T-cell (primary cell): ENCODE data around the gene IL7R. TPM values are rescaled to one million over a fixed set of nuclear protein-coding genes. Genes with fewer than 3 reads are reported as not detected.

Experiments used
- ATAC-seq, 4 experiments: fragments of 200-7000 bp in 3 of 4; fragments of 150-1000 bp in 1 of 4; cut with Tn5 transposase; replicated peaks in 1 of 4; 1 replicate in 3 of 4; 2 replicates in 1 of 4; pipeline ENCODE4 v1.10.0; 2021; ENCODE audit warnings: moderate library complexity in 3 of 4, mild to moderate bottlenecking in 2 of 4, moderate number of reproducible peaks in 1 of 4
- CTCF ChIA-PET, 2 donors: fragments of 300-600 bp; sonication (Branson Sonifier 250); formaldehyde crosslinking; loops; one replicate each; lab custom pipeline; 2022; ENCODE audit warnings: antibody characterized with exemption in 2 of 2; lab: Charles Lee
- POLR2A ChIA-PET, 2 donors: fragments of 300-600 bp; sonication (Branson Sonifier 250); formaldehyde crosslinking; loops; one replicate each; lab custom pipeline; 2022; ENCODE audit warnings: antibody characterized with exemption in 2 of 2; lab: Charles Lee
- DNase-seq, 35 experiments: peaks; one replicate each; pipeline versions ENCODE4 v3.0.0 to v3.0.0-alpha.2; 2013 to 2023
- H3K27ac ChIP-seq: one replicate; pipeline ENCODE4 v1.5.1; 2013; ENCODE audit warnings: low read length
- H3K27me3 ChIP-seq, 2 experiments: replicated peaks in 1 of 2; 1 replicate in 1 of 2; 2 replicates in 1 of 2; pipeline versions ENCODE4 v1.6.1 to v1.7.0; 2013; ENCODE audit warnings: low read length in 1 of 2, mixed read lengths in 1 of 2; ENCODE audit not compliant: control insufficient read depth in 2 of 2, insufficient read depth in 2 of 2; ENCODE audit errors: extremely low read depth in 1 of 2
- H3K36me3 ChIP-seq, 2 donors: 1 replicate in 1 of 2; 2 replicates in 1 of 2; pipeline versions ENCODE4 v1.6.1 to v1.7.0; 2013; ENCODE audit warnings: low read length in 1 of 2; ENCODE audit not compliant: control insufficient read depth in 2 of 2, insufficient read depth in 1 of 2; ENCODE audit errors: extremely low read depth in 1 of 2
- H3K4me1 ChIP-seq, 2 experiments: 1 replicate in 1 of 2; 2 replicates in 1 of 2; pipeline versions ENCODE4 v1.6.1 to v1.7.0; 2013; ENCODE audit warnings: low read length in 2 of 2, mixed read lengths in 1 of 2; ENCODE audit not compliant: insufficient read depth in 2 of 2, control insufficient read depth in 1 of 2; ENCODE audit errors: extremely low read depth in 1 of 2
- H3K4me3 ChIP-seq, 2 donors: 1 replicate in 1 of 2; 2 replicates in 1 of 2; pipeline versions ENCODE4 v1.5.1 to v1.7.0; 2013; ENCODE audit warnings: mild to moderate bottlenecking in 2 of 2, low read length in 1 of 2, moderate library complexity in 1 of 2; ENCODE audit not compliant: control insufficient read depth in 1 of 2; ENCODE audit errors: extremely low read depth in 1 of 2
- H3K9me3 ChIP-seq: 2 replicates; pipeline ENCODE4 v1.7.0; 2013
- H3K27ac Mint-ChIP-seq, 2 donors: one replicate each; pipeline ENCODE4 v1.8.0; 2020 to 2021; ENCODE audit warnings: mild to moderate bottlenecking in 2 of 2, mixed read lengths in 2 of 2
- H3K27me3 Mint-ChIP-seq, 2 donors: one replicate each; pipeline ENCODE4 v1.8.0; 2021 to 2022; ENCODE audit warnings: mixed read lengths in 2 of 2
- H3K36me3 Mint-ChIP-seq: one replicate; pipeline ENCODE4 v1.8.0; 2021; ENCODE audit warnings: mixed read lengths
- H3K4me1 Mint-ChIP-seq, 3 donors: one replicate each; pipeline ENCODE4 v1.8.0; 2020 to 2022; ENCODE audit warnings: mixed read lengths in 3 of 3, mild to moderate bottlenecking in 1 of 3
- H3K4me3 Mint-ChIP-seq, 3 donors: one replicate each; pipeline ENCODE4 v1.8.0; 2020 to 2022; ENCODE audit warnings: mild to moderate bottlenecking in 3 of 3, mixed read lengths in 3 of 3, moderate library complexity in 3 of 3
- H3K9me3 Mint-ChIP-seq, 3 donors: one replicate each; pipeline ENCODE4 v1.8.0; 2020 to 2022; ENCODE audit warnings: mixed read lengths in 3 of 3
- WGBS: methylation state at CpG from one replicate; pipeline ENCODE4 v1.1.5; 2013; ENCODE audit warnings: missing lambda C conversion rate; ENCODE audit not compliant: insufficient coverage; 5-methylcytosine and 5-hydroxymethylcytosine counted together
- total RNA-seq, 35 experiments: library from RNA in 6 of 35; stranded (reverse) in 6 of 35; fragments of 120-200 nt in 1 of 35; gene quantifications; one replicate each; pipeline versions ENCODE4 v1.2.1 to v1.2.4 and lab custom pipeline; 2013 to 2026

Gene IL7R, protein sequence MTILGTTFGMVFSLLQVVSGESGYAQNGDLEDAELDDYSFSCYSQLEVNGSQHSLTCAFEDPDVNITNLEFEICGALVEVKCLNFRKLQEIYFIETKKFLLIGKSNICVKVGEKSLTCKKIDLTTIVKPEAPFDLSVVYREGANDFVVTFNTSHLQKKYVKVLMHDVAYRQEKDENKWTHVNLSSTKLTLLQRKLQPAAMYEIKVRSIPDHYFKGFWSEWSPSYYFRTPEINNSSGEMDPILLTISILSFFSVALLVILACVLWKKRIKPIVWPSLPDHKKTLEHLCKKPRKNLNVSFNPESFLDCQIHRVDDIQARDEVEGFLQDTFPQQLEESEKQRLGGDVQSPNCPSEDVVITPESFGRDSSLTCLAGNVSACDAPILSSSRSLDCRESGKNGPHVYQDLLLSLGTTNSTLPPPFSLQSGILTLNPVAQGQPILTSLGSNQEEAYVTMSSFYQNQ
- total RNA-seq (1,000 to 10,000 TPM in 1 of 5 donors, 100 to 1,000 TPM in 4; 691 to 1,106 (median 924) TPM), total RNA-seq (lab: John Stamatoyannopoulos, UW) (177 to 3,494 (median 1,473) reads per million in 29 experiments)
- 1,468 TPM for total RNA-seq (2013)

DNA sequence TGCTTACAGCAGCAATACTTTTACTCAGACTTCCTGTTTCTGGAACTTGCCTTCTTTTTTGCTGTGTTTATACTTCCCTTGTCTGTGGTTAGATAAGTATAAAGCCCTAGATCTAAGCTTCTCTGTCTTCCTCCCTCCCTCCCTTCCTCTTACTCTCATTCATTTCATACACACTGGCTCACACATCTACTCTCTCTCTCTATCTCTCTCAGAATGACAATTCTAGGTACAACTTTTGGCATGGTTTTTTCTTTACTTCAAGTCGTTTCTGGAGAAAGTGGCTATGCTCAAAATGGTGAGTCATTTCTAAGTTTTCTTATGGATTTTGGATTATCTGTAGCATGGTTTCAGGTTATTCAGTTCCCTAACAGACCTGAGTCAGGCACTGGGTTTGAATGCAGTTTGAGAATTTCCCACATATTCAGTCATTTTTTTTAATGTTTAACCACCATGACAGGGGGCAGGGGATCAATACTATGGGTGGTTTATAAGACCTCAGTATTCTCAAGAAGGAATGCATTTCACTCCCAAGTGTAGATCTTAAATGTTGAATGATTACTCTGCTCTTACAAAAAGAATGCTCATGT is at the start of gene IL7R:
TSS of gene IL7R (plus strand) at position 127 of the 587 bp plus-strand sequence. CDS start at position 214, 87 bp downstream.
- Mint-ChIP-seq H3K9me3 (no peaks in the 10 kb centered on the region), H3K4me3 (peak within 1 kb of the TSS; percentile 92 to 97 (median 92)), H3K27me3 (no peaks in the 10 kb centered on the region), H3K4me1 (peaks cover 53 to 76% (median 68%) of the 10 kb centered on the region in 3 donors), H3K27ac (peak within 1 kb of the TSS; percentile 99 to 100), H3K36me3 (peaks cover 51% of the 10 kb centered on the region)
- ChIA-PET POLR2A (interaction anchor here (0.6 to 14.5 kb wide), 16 partner anchors 12 to 205 kb away, joined by 3 to 178 read pairs (median 6); no protein-coding TSS in a partner anchor), CTCF (interaction anchor here in 1 of 2 donors (0.9 to 6.9 kb wide), 7 partner anchors 34 to 79 kb away, joined by 3 to 58 read pairs (median 4); no protein-coding TSS in a partner anchor)
- WGBS, result no CpG with 5 or more reads among the region's 1 CpG
- peak in 5 of 35 experiments; percentile 18 to 74 (median 24) for DNase-seq
- H3K9me3 ChIP-seq, result no peaks in the 10 kb centered on the region
- peaks cover 37 to 51% of the 10 kb centered on the region in 2 experiments for H3K4me1 ChIP-seq
- ATAC-seq, result peak; percentile 44 to 55 (median 48)
- H3K27me3 ChIP-seq, result no peaks in the 10 kb centered on the region
- H3K4me3 ChIP-seq, result peak within 1 kb of the TSS; percentile 83 to 94
- peaks cover 4 to 31% of the 10 kb centered on the region in 2 donors for H3K36me3 ChIP-seq
- H3K27ac ChIP-seq, result peak within 1 kb of the TSS; percentile 99

DNA sequence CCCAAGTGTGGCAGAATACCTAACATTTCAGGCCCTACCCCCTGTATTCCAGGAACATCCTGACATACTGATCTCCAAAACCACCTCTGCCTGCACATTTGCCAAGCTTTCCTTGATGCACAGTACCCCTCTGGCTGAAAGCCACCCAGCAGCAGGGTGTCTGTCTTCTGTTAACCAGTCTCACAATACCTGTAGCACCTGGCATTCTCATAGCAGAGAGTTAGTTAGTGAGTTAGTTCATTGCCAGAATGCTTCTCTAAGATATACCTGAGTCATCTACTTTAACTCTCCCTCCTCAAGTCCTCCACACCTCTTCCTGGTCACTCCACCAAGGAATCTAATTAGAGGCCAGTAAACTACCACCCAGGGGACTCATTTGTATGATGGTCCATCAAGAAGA is 46.1 kb upstream of the IL7R start:
- Mint-ChIP-seq H3K36me3 (peaks cover 2% of the 10 kb centered on the region), H3K4me1 (peaks cover 71 to 79% (median 71%) of the 10 kb centered on the region in 3 donors), H3K27ac (peak overlapping the region; percentile 94 to 96), H3K27me3 (no peaks in the 10 kb centered on the region), H3K4me3 (peak overlapping the region; percentile 49 to 67 (median 58)), H3K9me3 (no peaks in the 10 kb centered on the region)
- ATAC-seq (peak; percentile 43 to 60 (median 47)), DNase-seq (peak in 7 of 35 experiments; percentile 16 to 51 (median 41))
- Histone ChIP-seq H3K27me3 (no peaks in the 10 kb centered on the region), H3K4me3 (no peak overlapping the region), H3K27ac (peak overlapping the region; percentile 97), H3K36me3 (no peaks in the 10 kb centered on the region), H3K4me1 (peaks cover 46 to 57% of the 10 kb centered on the region in 2 experiments), H3K9me3 (no peaks in the 10 kb centered on the region)
- ChIA-PET POLR2A (interaction anchor here (0.5 to 5.7 kb wide), 15 partner anchors 8 to 881 kb away, joined by 3 to 178 read pairs (median 4); partner anchors contain the start of gene IL7R (in 1 of the 2)), CTCF (interaction anchor here in 1 of 2 donors (0.7 to 1.5 kb wide), 9 partner anchors 12 to 159 kb away, joined by 3 to 11 read pairs (median 4); partner anchors contain the start of gene IL7R)

- peaks cover 65 to 73% (median 67%) of the 10 kb centered on the region in 3 donors for H3K4me1 Mint-ChIP-seq
- peak in 19 of 35 experiments; percentile 11 to 89 (median 32) for DNase-seq
- peaks cover 49 to 58% of the 10 kb centered on the region in 2 experiments for H3K4me1 ChIP-seq
- ChIA-PET CTCF (interaction anchor here (0.6 to 1.5 kb wide), 14 partner anchors 9 to 1789 kb away, joined by 3 to 11 read pairs (median 4); partner anchors contain the start of gene IL7R (in 1 of the 2)), POLR2A (interaction anchor here (0.6 to 5.7 kb wide), 16 partner anchors 8 to 204 kb away, joined by 3 to 178 read pairs (median 4); partner anchors contain the start of gene IL7R (in 1 of the 2))
- no peaks in the 10 kb centered on the region for H3K9me3 Mint-ChIP-seq
- H3K4me3 Mint-ChIP-seq, result peak overlapping the region; percentile 52 to 62 (median 58)
- H3K4me3 ChIP-seq, result no peak overlapping the region
- no peaks in the 10 kb centered on the region for H3K27me3 ChIP-seq
- H3K36me3 Mint-ChIP-seq, result peaks cover 2% of the 10 kb centered on the region
- no CpG with 5 or more reads among the region's 3 CpGs for WGBS
- ATAC-seq, result peak; percentile 79 to 83 (median 82)
- no peaks in the 10 kb centered on the region for H3K36me3 ChIP-seq
- no peaks in the 10 kb centered on the region for H3K9me3 ChIP-seq
- no peaks in the 10 kb centered on the region for H3K27me3 Mint-ChIP-seq
- H3K27ac ChIP-seq, result peak overlapping the region; percentile 97
- H3K27ac Mint-ChIP-seq, result peak overlapping the region; percentile 94 to 96
Measured at GRCh38 chr5:35811108-35811741, 45.5 kb upstream of the IL7R start.

DNA sequence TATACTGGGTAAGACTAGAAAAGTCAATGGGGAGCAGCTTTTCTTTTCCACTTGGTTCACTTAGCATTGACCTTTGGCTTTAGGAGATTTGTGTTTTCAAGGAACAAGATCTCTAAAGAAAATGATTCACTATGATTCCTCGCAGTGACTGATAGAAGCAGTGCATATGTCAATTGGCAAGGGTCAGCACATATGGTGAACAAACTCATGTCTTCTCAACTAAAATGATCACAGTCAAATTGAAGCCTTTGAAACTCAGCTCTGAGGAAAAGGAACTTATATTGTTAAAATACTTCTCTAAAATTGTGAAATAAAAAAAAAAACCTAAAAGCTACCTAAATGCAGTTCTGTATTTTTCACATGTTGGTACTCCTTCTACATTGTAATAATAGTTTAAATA is 43.2 kb upstream of the IL7R start:
- WGBS, result no CpG with 5 or more reads among the region's 1 CpG
- Histone ChIP-seq H3K27me3 (no peaks in the 10 kb centered on the region), H3K36me3 (no peaks in the 10 kb centered on the region), H3K27ac (peak overlapping the region; percentile 97), H3K4me1 (peaks cover 55 to 70% of the 10 kb centered on the region in 2 experiments), H3K4me3 (no peak overlapping the region), H3K9me3 (no peaks in the 10 kb centered on the region)
- H3K27me3 Mint-ChIP-seq, result no peaks in the 10 kb centered on the region
- H3K4me3 Mint-ChIP-seq, result no peak overlapping the region
- peaks cover 2% of the 10 kb centered on the region for H3K36me3 Mint-ChIP-seq
- CTCF ChIA-PET, result interaction anchor here (0.7 to 2.2 kb wide), 14 partner anchors 9 to 94 kb away, joined by 3 to 8 read pairs (median 4); no protein-coding TSS in a partner anchor
- H3K27ac Mint-ChIP-seq, result peak overlapping the region; percentile 76 to 77
- peaks cover 48 to 54% (median 50%) of the 10 kb centered on the region in 3 donors for H3K4me1 Mint-ChIP-seq
- ATAC-seq, result no peak
- POLR2A ChIA-PET, result interaction anchor here (0.5 to 5.7 kb wide), 17 partner anchors 8 to 149 kb away, joined by 3 to 178 read pairs (median 5); partner anchors contain the start of gene IL7R (in 1 of the 2)
- no peak for DNase-seq
- H3K9me3 Mint-ChIP-seq, result no peaks in the 10 kb centered on the region

DNA sequence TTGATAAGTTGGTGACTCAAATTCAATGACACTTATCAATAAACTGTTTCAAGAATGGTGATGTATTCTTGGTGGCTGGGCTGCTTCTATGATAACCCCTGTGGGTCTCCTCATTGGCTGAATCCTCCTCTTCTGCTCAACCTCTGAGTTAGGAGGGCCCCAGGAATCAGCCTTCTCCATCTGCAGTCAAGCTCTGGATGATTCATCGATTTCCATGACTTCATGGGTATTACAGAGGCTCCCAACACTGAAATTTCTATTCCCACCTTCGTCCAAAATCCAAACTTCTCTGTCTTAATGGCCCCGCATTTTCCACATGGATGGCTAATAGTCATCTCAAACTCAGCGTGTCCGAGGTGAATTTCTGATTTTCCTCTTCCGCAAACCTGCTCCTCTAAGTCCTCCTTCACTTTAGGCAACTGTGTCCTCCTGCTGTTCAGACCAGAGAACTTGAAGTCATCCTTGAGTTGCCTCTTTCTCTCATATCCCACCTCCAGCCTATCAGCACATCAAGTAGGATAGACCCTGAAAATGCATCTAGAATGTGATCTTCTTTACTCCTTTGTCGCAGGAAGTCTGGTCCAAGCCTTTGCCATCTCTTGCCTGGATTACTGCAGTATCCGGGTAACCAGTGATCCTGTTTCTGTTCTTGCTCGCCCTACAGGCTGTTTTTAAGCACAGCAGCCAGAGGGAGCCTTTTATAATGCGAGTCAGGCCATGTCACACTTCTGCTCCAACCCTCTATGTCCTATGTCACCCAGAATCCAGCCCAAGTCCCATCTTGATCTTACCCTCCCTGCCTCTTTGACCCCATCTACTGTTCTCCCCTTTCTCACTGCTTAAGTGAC is 41.4 kb upstream of the IL7R start:
- Mint-ChIP-seq H3K4me1 (peaks cover 52 to 56% (median 53%) of the 10 kb centered on the region in 3 donors), H3K27ac (no peak overlapping the region), H3K27me3 (no peaks in the 10 kb centered on the region), H3K9me3 (peaks cover 0 to 5% (median 5%) of the 10 kb centered on the region in 3 donors), H3K4me3 (no peak overlapping the region), H3K36me3 (peaks cover 2% of the 10 kb centered on the region)
- Histone ChIP-seq H3K36me3 (no peaks in the 10 kb centered on the region), H3K27ac (peak overlapping the region; percentile 76), H3K4me3 (no peak overlapping the region), H3K4me1 (peaks cover 51 to 77% of the 10 kb centered on the region in 2 experiments), H3K27me3 (no peaks in the 10 kb centered on the region), H3K9me3 (no peaks in the 10 kb centered on the region)
- 80% methylated on average over 9 of the region's 10 CpGs for WGBS
- ATAC-seq (peak in 1 of 4 experiments; percentile 9), DNase-seq (peak in 8 of 35 experiments; percentile 19 to 60 (median 26))
- ChIA-PET POLR2A (interaction anchor here in 1 of 2 donors (0.5 to 1.0 kb wide), 2 partner anchors 39 to 44 kb away, joined by 3 read pairs; no protein-coding TSS in a partner anchor), CTCF (interaction anchor here (0.6 kb wide), 2 partner anchors 30 to 206 kb away, joined by 4 read pairs; no protein-coding TSS in a partner anchor)
